ENCODE data around the gene AOPEP. TPM values are rescaled to one million over a fixed set of nuclear protein-coding genes. Genes with fewer than 3 reads are reported as not detected.

The AOPEP gene
- total and polyA plus RNA-seq, 7 donors: 28.0 to 490 (median 184) TPM

DNA sequence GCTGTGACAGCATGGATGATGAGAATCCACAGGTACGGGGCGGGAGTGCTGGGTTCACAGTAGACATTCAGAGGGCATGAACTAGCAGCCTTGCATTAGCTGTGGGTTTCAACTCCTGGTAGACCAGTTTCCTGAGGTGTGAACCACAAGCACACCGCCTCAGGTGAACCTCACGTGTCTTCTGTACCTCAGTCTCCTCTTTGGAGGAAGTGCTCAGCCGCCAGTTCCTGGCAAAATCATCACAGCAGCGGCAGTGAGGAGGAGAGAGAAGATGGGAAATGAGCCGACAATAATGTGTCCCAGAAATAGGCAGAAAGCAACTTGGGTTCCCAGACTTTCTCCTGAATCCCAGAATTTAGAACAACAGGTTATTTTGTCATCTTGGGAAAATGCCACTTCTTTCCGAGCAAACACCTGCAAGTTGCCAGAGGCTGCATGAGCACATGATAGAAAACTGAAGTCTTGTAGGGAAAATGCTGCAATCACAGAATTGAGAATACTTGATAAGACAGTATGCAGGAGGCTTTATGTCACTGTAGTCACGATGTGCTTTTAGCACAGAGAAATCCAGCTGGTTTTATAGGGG is 258.5 kb downstream of the AOPEP start:
- DNase-seq: no peak
- H3K27ac ChIP-seq: no peak overlapping the region
- no peaks in the 10 kb centered on the region for H3K36me3 ChIP-seq
- H3K9me3 ChIP-seq: no peaks in the 10 kb centered on the region
- no peaks in the 10 kb centered on the region for H3K27me3 ChIP-seq
- TF ChIP-seq POLR2AphosphoS5 (IDR thresholded peaks at IDR 0.05): no peak
- TF ChIP-seq, protein P1, sequence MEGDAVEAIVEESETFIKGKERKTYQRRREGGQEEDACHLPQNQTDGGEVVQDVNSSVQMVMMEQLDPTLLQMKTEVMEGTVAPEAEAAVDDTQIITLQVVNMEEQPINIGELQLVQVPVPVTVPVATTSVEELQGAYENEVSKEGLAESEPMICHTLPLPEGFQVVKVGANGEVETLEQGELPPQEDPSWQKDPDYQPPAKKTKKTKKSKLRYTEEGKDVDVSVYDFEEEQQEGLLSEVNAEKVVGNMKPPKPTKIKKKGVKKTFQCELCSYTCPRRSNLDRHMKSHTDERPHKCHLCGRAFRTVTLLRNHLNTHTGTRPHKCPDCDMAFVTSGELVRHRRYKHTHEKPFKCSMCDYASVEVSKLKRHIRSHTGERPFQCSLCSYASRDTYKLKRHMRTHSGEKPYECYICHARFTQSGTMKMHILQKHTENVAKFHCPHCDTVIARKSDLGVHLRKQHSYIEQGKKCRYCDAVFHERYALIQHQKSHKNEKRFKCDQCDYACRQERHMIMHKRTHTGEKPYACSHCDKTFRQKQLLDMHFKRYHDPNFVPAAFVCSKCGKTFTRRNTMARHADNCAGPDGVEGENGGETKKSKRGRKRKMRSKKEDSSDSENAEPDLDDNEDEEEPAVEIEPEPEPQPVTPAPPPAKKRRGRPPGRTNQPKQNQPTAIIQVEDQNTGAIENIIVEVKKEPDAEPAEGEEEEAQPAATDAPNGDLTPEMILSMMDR (IDR thresholded peaks at IDR 0.05): no peak
- no peak for TF ChIP-seq POLR2A (IDR thresholded peaks at IDR 0.05)
- TF ChIP-seq EP300 (IDR thresholded peaks at IDR 0.05): no peak
- 80 to 95% methylated on average over 9 of the region's 9 CpGs for WGBS, 2 donors
- intact Hi-C loops (cut with DNase I): no loop called here
- H3K4me3 ChIP-seq: no peak overlapping the region
- H3K4me1 ChIP-seq: no peaks in the 10 kb centered on the region

DNA sequence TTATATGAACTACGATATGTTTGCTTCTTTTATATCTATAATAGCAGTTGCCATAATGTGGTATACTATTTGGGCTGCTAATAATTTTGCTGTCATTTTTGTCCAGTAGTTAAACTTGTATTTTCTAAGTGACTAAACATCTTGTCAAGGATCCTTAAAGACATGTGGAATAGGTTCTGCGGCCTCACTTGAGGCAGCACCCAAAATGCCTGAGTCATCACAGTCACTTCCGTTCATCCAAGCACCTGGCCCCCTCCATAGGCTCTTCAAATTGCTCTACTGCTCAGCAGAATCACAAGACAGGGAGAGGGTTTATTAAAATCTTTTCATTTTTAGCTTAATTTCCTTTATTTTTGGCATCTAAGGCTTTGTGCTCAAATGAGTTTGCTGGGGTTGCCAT is 259.1 kb downstream of the AOPEP start:
- H3K36me3 ChIP-seq: no peaks in the 10 kb centered on the region
- TF ChIP-seq, protein P1 (IDR thresholded peaks at IDR 0.05): no peak
- TF ChIP-seq POLR2A (IDR thresholded peaks at IDR 0.05) (no peak), EP300 (IDR thresholded peaks at IDR 0.05) (no peak), POLR2AphosphoS5 (IDR thresholded peaks at IDR 0.05) (no peak)
- no peaks in the 10 kb centered on the region for H3K27me3 ChIP-seq
- no peak overlapping the region for H3K27ac ChIP-seq
- 82 to 96% methylated on average over 3 of the region's 3 CpGs for WGBS, 2 donors
- H3K9me3 ChIP-seq: no peaks in the 10 kb centered on the region
- H3K4me1 ChIP-seq: no peaks in the 10 kb centered on the region
- no peak for DNase-seq
- H3K4me3 ChIP-seq: no peak overlapping the region
- intact Hi-C loops (cut with DNase I): no loop called here

DNA sequence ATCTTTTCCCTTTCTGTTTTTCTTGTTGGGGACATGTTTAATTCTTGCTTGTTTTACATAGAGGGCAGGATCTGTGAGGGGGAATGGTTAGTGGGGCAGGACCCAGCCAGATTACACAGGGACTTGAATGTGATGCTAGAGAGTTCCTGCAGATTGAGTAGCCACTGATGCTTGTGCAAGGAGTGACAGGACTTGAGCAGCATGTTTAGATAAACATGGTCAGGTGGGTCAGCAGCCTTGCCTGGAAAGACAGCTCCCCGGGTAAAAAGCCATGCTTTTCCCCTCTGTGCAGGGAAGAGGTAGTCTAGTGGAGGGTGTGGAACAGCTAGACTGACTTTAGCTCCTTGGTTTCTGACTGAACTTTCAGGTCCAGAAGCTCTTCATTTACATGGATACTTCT is 261.2 kb downstream of the AOPEP start:
- TF ChIP-seq EP300 (IDR thresholded peaks at IDR 0.05) (no peak), POLR2A (IDR thresholded peaks at IDR 0.05) (no peak), POLR2AphosphoS5 (IDR thresholded peaks at IDR 0.05) (no peak)
- TF ChIP-seq, protein P1 (IDR thresholded peaks at IDR 0.05): no peak
- Histone ChIP-seq H3K27me3 (no peaks in the 10 kb centered on the region), H3K4me1 (no peaks in the 10 kb centered on the region), H3K36me3 (no peaks in the 10 kb centered on the region), H3K27ac (no peak overlapping the region), H3K9me3 (no peaks in the 10 kb centered on the region), H3K4me3 (no peak overlapping the region)
- WGBS, 2 donors: 77 to 88% methylated on average over 1 of the region's 1 CpG
- intact Hi-C loops (cut with DNase I): no loop called here
- DNase-seq: no peak

DNA sequence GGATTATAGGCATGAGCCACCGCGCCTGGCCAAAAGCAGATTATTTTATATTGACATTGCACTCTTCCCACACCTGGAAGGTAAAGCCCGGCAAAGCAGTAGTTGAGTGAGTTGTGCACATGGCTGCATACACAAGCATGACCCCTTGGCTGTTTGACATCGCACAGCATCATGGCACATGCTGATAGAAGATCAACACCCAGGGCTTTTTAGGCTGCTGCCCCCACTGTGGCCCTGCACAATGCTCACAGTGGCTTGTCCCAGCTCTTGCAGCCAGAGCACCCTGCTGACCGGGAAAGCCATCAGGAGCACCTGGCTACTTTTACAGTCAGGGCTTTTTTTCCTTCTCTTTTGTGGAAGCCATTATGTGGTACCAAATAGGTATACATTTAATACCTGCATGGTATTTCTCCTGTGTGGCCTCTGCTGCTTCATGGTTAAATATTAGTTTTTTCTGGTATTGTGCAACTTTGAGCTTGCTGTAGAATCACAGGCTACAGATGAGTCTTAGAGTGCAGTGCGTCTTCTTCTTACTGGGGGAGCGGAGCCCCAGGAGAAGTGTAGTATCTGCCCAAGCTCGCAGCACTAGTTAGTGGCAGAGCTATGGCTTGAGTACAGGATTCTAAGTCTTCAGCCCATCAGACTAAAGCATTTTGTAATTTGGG is 264.5 kb downstream of the AOPEP start:
- Histone ChIP-seq H3K27me3 (no peaks in the 10 kb centered on the region), H3K9me3 (no peaks in the 10 kb centered on the region), H3K27ac (no peak overlapping the region), H3K4me3 (no peak overlapping the region), H3K4me1 (peaks cover 0 to 14% (median 12%) of the 10 kb centered on the region in 4 donors), H3K36me3 (no peaks in the 10 kb centered on the region)
- TF ChIP-seq, protein P1 (IDR thresholded peaks at IDR 0.05): no peak
- no peak for TF ChIP-seq POLR2A (IDR thresholded peaks at IDR 0.05)
- no peak for TF ChIP-seq EP300 (IDR thresholded peaks at IDR 0.05)
- no peak for TF ChIP-seq POLR2AphosphoS5 (IDR thresholded peaks at IDR 0.05)
- no peak for DNase-seq
- WGBS, 2 donors: 97% methylated on average over 8 of the region's 8 CpGs
- intact Hi-C loops (cut with DNase I): loop anchor here (5.0 kb wide), 1 partner anchor 54 kb away; no protein-coding TSS in a partner anchor

Measured in sigmoid colon (tissue), 7 donors.